ENCODE measurements around the gene TPSG1.

The TPSG1 gene

GRCh38 chr16:1174477-1175357, 50.4 kb downstream of the TPSG1 start:
- DNase-seq = no peak

- DNase-seq = no peak
Observed at GRCh38 chr16:1173788-1174451, 51.1 kb downstream of the TPSG1 start.

- no peak for DNase-seq
Observed at GRCh38 chr16:1172651-1173050, 52.4 kb downstream of the TPSG1 start.

GRCh38 chr16:1171854-1172428, 53.1 kb downstream of the TPSG1 start:
- no peak for DNase-seq

All from NCI-H526 treated with DMSO at 0.1 percent for 48 hours (cell line).